ENCODE measurements around the gene GBP4. TPM values are rescaled to one million over a fixed set of nuclear protein-coding genes. Genes with fewer than 3 reads are reported as not detected.
A peak's percentile ranks its signal among the peaks of the same experiment; 100 is the strongest.

GBP4 gene
- total and polyA plus RNA-seq, 5 donors from 2014 or later = 30.9 to 64.4 (median 38.0) TPM

DNA sequence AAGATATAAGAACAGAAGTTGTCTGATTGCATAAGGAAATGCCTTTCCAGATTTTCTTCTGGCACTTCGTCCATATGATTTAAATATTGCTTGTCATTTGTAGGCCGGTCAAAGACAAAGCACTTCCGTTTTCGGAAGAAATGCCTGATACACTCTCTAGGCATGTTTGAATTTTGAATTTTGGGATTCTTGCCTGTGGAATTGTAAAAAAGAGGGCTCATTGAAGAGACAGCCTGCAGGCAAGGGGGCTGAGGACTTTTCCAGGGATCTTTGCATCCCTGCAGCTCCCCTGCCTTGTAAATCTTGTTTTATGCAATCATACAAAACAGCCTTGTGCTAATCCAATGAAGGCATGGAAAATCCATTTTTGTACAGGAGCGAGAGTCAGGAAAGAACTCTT, 7.4 kb downstream of the GBP4 start:
- Mint-ChIP-seq H3K4me3 (no peak overlapping the region), H3K36me3 (peaks cover 69% of the 10 kb centered on the region), H3K27me3 (no peaks in the 10 kb centered on the region), H3K4me1 (peaks cover 38 to 67% (median 57%) of the 10 kb centered on the region in 4 donors), H3K9me3 (peaks cover 0 to 2% (median 0%) of the 10 kb centered on the region in 7 donors), H3K27ac (peak overlapping the region in 1 of 3 donors; percentile 27)
- H3K4me3 ChIP-seq (ENCODE audit: low read depth, low read length) = no peak overlapping the region
- no peaks in the 10 kb centered on the region for H3K9me3 ChIP-seq (ENCODE audit: control insufficient read depth in 2 of 2, low read length in 2 of 2)
- peaks cover 80% of the 10 kb centered on the region for H3K36me3 ChIP-seq (ENCODE audit: control insufficient read depth, insufficient read depth, low read length)
- H3K27ac ChIP-seq (ENCODE audit: insufficient read depth, low read length, poor library complexity, severe bottlenecking) = no peak overlapping the region
- ATAC-seq (ENCODE audit: low read depth in 2 of 2) (no peak), DNase-seq (no peak)
- peaks cover 23% of the 10 kb centered on the region for H3K4me1 ChIP-seq (ENCODE audit: control insufficient read depth, insufficient read depth, low read length, poor library complexity, severe bottlenecking)
- H3K27me3 ChIP-seq (ENCODE audit: control insufficient read depth, insufficient read depth, low read length) = no peaks in the 10 kb centered on the region

DNA sequence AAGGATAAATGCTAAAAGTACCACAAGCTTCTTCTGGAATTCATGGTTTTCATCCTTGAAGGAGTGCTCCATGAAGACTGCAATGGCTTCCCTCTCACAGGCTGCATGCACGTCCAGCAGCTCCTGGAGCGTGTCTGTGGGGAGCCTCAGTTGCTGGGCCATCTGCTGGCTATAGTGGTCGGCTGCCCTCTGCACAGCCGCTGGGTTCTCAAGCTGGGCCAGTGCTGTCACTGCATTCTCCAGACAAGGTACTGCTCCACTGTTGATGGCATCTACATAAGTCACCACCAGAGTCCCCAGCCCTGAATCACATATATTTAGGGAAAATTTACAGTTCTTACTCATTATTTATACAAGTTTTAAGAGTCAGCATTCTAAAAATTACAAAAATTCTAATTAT, 8.7 kb downstream of the GBP4 start:
- Histone ChIP-seq H3K9me3 (ENCODE audit: control insufficient read depth in 2 of 2, low read length in 2 of 2) (no peaks in the 10 kb centered on the region), H3K27me3 (ENCODE audit: control insufficient read depth, insufficient read depth, low read length) (no peaks in the 10 kb centered on the region), H3K36me3 (ENCODE audit: control insufficient read depth, insufficient read depth, low read length) (peaks cover 88% of the 10 kb centered on the region), H3K27ac (ENCODE audit: insufficient read depth, low read length, poor library complexity, severe bottlenecking) (no peak overlapping the region), H3K4me3 (ENCODE audit: low read depth, low read length) (no peak overlapping the region), H3K4me1 (ENCODE audit: control insufficient read depth, insufficient read depth, low read length, poor library complexity, severe bottlenecking) (peaks cover 10% of the 10 kb centered on the region)
- no peak for DNase-seq
- no peak for ATAC-seq (ENCODE audit: low read depth in 2 of 2)
- H3K9me3 Mint-ChIP-seq = peaks cover 0 to 2% (median 0%) of the 10 kb centered on the region in 7 donors
- peaks cover 26 to 54% (median 47%) of the 10 kb centered on the region in 4 donors for H3K4me1 Mint-ChIP-seq
- no peaks in the 10 kb centered on the region for H3K27me3 Mint-ChIP-seq
- no peak overlapping the region for H3K4me3 Mint-ChIP-seq
- H3K27ac Mint-ChIP-seq = peak overlapping the region in 1 of 3 donors; percentile 45
- H3K36me3 Mint-ChIP-seq = peaks cover 76% of the 10 kb centered on the region

DNA sequence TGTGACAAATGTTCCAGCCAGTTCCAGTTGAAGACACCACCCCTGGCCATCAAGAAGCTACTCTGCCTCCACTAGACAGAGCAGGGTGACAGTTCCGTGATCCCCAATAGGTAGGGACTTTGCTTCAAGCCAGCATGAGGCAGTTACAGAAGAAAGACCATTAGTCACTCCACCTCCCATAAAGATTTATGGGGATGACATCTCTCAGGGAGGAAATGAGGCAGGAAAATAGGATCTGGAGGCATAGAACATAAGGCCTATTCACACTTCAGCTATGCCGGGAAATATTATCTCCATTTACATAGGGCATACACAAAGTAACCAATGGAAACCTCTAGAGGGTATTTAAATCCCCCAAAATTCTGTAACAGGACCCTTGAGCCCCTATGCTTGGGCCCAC, 19.4 kb downstream of the GBP4 start:
- DNase-seq = no peak
- Histone ChIP-seq H3K36me3 (ENCODE audit: control insufficient read depth, insufficient read depth, low read length) (peaks cover 23% of the 10 kb centered on the region), H3K4me3 (ENCODE audit: low read depth, low read length) (no peak overlapping the region), H3K4me1 (ENCODE audit: control insufficient read depth, insufficient read depth, low read length, poor library complexity, severe bottlenecking) (no peaks in the 10 kb centered on the region), H3K27ac (ENCODE audit: insufficient read depth, low read length, poor library complexity, severe bottlenecking) (no peak overlapping the region), H3K9me3 (ENCODE audit: control insufficient read depth in 2 of 2, low read length in 2 of 2) (peaks cover 0 to under 1% of the 10 kb centered on the region in 2 experiments), H3K27me3 (ENCODE audit: control insufficient read depth, insufficient read depth, low read length) (no peaks in the 10 kb centered on the region)
- ATAC-seq (ENCODE audit: low read depth in 2 of 2) = no peak
- Mint-ChIP-seq H3K9me3 (peaks cover 0 to 4% (median 0%) of the 10 kb centered on the region in 7 donors), H3K36me3 (peaks cover 34% of the 10 kb centered on the region), H3K4me1 (peaks cover 4 to 10% (median 6%) of the 10 kb centered on the region in 4 donors), H3K27me3 (no peaks in the 10 kb centered on the region), H3K27ac (no peak overlapping the region), H3K4me3 (no peak overlapping the region)

DNA sequence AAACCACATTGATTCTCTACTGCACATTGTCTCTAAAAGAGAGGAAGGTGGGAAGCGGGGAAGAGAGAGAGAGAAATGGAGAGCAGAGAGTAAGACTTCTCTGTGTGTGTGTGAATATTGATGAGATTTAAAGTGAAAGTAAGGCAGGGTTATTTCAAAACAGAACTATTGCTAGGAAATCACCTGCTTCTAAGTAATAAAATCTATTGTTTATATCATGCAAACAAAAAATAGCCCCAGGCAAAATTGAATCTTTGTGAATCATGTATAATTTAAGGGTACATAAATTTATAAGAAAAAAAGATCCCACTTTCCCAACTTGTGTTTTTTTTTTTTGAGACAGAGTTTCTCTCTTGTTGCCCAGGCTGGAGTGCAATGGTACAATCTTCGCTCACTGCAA, 21.8 kb downstream of the GBP4 start:
- Mint-ChIP-seq H3K27me3 (no peaks in the 10 kb centered on the region), H3K4me1 (peaks cover 4 to 10% (median 5%) of the 10 kb centered on the region in 4 donors), H3K27ac (peak overlapping the region in 1 of 3 donors; percentile 5), H3K4me3 (no peak overlapping the region), H3K9me3 (no peaks in the 10 kb centered on the region), H3K36me3 (peaks cover 12% of the 10 kb centered on the region)
- H3K4me1 ChIP-seq (ENCODE audit: control insufficient read depth, insufficient read depth, low read length, poor library complexity, severe bottlenecking) = no peaks in the 10 kb centered on the region
- H3K27me3 ChIP-seq (ENCODE audit: control insufficient read depth, insufficient read depth, low read length) = no peaks in the 10 kb centered on the region
- H3K27ac ChIP-seq (ENCODE audit: insufficient read depth, low read length, poor library complexity, severe bottlenecking) = no peak overlapping the region
- no peak overlapping the region for H3K4me3 ChIP-seq (ENCODE audit: low read depth, low read length)
- ATAC-seq (ENCODE audit: low read depth in 2 of 2) (no peak), DNase-seq (peak in 1 of 3 donors; percentile 18)
- peaks cover 2% of the 10 kb centered on the region for H3K36me3 ChIP-seq (ENCODE audit: control insufficient read depth, insufficient read depth, low read length)
- H3K9me3 ChIP-seq (ENCODE audit: control insufficient read depth in 2 of 2, low read length in 2 of 2) = no peaks in the 10 kb centered on the region

DNA sequence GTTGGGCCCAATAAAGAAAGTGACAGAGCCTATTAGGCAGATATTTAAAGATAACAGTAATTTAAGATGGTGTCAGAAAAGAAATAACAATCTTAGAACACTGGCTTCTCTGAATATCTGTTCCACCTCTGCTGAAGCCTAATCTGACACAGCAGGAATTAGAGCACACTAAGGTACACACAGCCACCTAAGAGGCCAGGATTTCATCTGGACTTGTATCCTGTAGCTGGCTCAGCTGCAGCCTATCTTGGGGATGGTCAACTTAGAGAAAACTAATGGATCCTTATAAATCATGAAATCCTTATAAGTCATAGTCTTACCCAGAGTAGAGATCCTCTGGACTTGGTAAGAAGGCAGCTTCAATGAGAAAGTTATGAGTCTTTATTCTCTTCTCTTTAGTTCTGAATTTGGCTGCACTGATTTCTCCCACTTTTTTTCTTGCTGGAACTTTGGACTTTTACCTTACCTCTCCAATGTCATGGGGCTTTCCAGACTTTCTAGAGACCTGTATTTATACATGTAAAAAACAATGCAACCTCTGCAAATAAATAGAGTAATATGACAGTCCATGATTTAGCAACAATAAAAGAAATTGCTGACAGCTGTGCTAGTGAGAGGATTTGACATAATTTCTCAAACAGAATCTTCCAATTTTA, 23.0 kb downstream of the GBP4 start, which contains the start of gene GBP7:
Gene GBP7, minus strand, starts transcription at position 403 of the 656 bp plus-strand sequence. CDS start 4,068 bp downstream, outside the sequence.
- Mint-ChIP-seq H3K4me1 (peaks cover 0 to 10% (median 6%) of the 10 kb centered on the region in 4 donors), H3K27ac (peak within 1 kb of the TSS in 1 of 3 donors; percentile 5), H3K4me3 (no peak within 1 kb of the TSS), H3K36me3 (peaks cover 4% of the 10 kb centered on the region), H3K27me3 (no peaks in the 10 kb centered on the region), H3K9me3 (no peaks in the 10 kb centered on the region)
- H3K9me3 ChIP-seq (ENCODE audit: control insufficient read depth in 2 of 2, low read length in 2 of 2) = no peaks in the 10 kb centered on the region
- no peak for DNase-seq
- no peak within 1 kb of the TSS for H3K4me3 ChIP-seq (ENCODE audit: low read depth, low read length)
- no peak within 1 kb of the TSS for H3K27ac ChIP-seq (ENCODE audit: insufficient read depth, low read length, poor library complexity, severe bottlenecking)
- H3K27me3 ChIP-seq (ENCODE audit: control insufficient read depth, insufficient read depth, low read length) = no peaks in the 10 kb centered on the region
- no peaks in the 10 kb centered on the region for H3K36me3 ChIP-seq (ENCODE audit: control insufficient read depth, insufficient read depth, low read length)
- H3K4me1 ChIP-seq (ENCODE audit: control insufficient read depth, insufficient read depth, low read length, poor library complexity, severe bottlenecking) = no peaks in the 10 kb centered on the region
- no peak for ATAC-seq (ENCODE audit: low read depth in 2 of 2)

DNA sequence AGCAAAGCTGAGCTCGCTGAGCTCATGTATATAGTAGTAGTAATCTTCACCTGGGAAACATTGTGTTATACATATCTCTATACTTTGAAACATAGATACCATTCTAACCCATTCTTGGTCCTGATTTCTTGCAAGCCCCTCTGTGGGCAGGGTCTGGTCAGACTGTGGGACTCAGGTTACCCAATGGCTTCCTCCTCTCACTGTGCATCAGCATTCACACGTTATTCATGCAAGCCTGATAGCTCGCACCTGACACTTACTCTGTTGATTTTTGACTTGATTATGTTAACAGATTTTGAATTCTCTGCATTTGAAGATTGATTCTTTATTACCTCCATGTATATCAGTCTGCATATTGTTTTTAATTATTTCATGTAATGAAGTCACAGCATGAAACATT, 24.3 kb downstream of the GBP4 start:
- no peak overlapping the region for H3K4me3 Mint-ChIP-seq
- Histone ChIP-seq H3K9me3 (ENCODE audit: control insufficient read depth in 2 of 2, low read length in 2 of 2) (no peaks in the 10 kb centered on the region), H3K27me3 (ENCODE audit: control insufficient read depth, insufficient read depth, low read length) (no peaks in the 10 kb centered on the region), H3K36me3 (ENCODE audit: control insufficient read depth, insufficient read depth, low read length) (no peaks in the 10 kb centered on the region), H3K27ac (ENCODE audit: insufficient read depth, low read length, poor library complexity, severe bottlenecking) (no peak overlapping the region), H3K4me3 (ENCODE audit: low read depth, low read length) (no peak overlapping the region), H3K4me1 (ENCODE audit: control insufficient read depth, insufficient read depth, low read length, poor library complexity, severe bottlenecking) (no peaks in the 10 kb centered on the region)
- no peak overlapping the region for H3K27ac Mint-ChIP-seq
- no peak for DNase-seq
- H3K4me1 Mint-ChIP-seq = peaks cover 0 to 6% (median 6%) of the 10 kb centered on the region in 4 donors
- H3K36me3 Mint-ChIP-seq = no peaks in the 10 kb centered on the region
- no peak for ATAC-seq (ENCODE audit: low read depth in 2 of 2)
- H3K27me3 Mint-ChIP-seq = no peaks in the 10 kb centered on the region
- H3K9me3 Mint-ChIP-seq = no peaks in the 10 kb centered on the region

DNA sequence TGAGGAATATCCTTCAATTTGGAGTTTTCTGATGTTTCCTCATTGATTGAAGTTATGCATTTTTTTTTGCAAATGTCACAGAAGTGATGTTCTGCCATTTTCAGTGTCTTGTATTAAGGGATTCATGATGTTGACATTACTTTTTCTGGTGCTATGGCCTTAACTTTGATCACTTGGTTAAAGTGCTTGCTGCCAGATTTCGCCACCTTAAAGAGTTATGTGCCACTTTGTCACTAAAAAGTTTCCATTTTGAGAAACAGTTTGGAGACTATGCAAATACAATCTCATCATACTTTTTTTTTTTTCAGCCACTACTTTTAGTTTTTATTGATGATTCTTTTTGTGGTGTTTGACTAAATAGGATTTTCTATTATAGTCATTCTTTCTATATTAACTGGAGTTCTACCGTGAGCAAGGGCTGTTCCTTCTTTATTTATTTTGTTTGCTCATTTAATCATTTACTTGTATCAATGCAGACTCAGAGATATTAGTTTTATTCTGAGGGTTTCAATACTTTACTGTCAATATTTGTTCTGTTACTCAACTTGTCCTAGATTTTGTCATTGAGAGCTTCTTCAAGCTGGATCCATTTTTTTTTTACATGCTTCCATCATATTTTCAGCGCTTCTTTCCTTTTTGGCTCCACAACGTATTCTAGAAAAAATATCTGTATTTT, 26.1 kb downstream of the GBP4 start:
- Histone ChIP-seq H3K36me3 (ENCODE audit: control insufficient read depth, insufficient read depth, low read length) (no peaks in the 10 kb centered on the region), H3K9me3 (ENCODE audit: control insufficient read depth in 2 of 2, low read length in 2 of 2) (no peaks in the 10 kb centered on the region), H3K27ac (ENCODE audit: insufficient read depth, low read length, poor library complexity, severe bottlenecking) (no peak overlapping the region), H3K4me1 (ENCODE audit: control insufficient read depth, insufficient read depth, low read length, poor library complexity, severe bottlenecking) (no peaks in the 10 kb centered on the region), H3K4me3 (ENCODE audit: low read depth, low read length) (no peak overlapping the region), H3K27me3 (ENCODE audit: control insufficient read depth, insufficient read depth, low read length) (no peaks in the 10 kb centered on the region)
- no peak overlapping the region for H3K27ac Mint-ChIP-seq
- H3K9me3 Mint-ChIP-seq = no peaks in the 10 kb centered on the region
- H3K27me3 Mint-ChIP-seq = no peaks in the 10 kb centered on the region
- no peak overlapping the region for H3K4me3 Mint-ChIP-seq
- H3K36me3 Mint-ChIP-seq = no peaks in the 10 kb centered on the region
- peaks cover 0 to 6% (median 6%) of the 10 kb centered on the region in 4 donors for H3K4me1 Mint-ChIP-seq
- DNase-seq = no peak
- no peak for ATAC-seq (ENCODE audit: low read depth in 2 of 2)

All from CD4-positive, CD25-positive, alpha-beta regulatory T cell (primary cell).